ENCODE results near the gene HELZ. TPM values are rescaled to one million over a fixed set of nuclear protein-coding genes. Genes with fewer than 3 reads are reported as not detected.

Gene HELZ
- total and polyA plus RNA-seq, 2 of the 8 experiments (the other 6 are each of a cell fraction or from before 2014, with no cell fraction given): 10.0 to 48.7 TPM

- H4K8ac ChIP-seq (ENCODE audit: extremely low read depth, insufficient read depth, low read length): peak overlapping the region; percentile 25; the same call in 1 of the 2 replicates
- no peak overlapping the region for H4K91ac ChIP-seq (replicated peaks; ENCODE audit: insufficient read length, low read length)
- H2AK5ac ChIP-seq (ENCODE audit: low read depth, low read length): no peak overlapping the region
- no peak overlapping the region for H2AFZ ChIP-seq (ENCODE audit: low read length)
- H3K4ac ChIP-seq (replicated peaks; ENCODE audit: insufficient read length, low read depth, low read length): no peak overlapping the region
- no peak overlapping the region for H3K14ac ChIP-seq (ENCODE audit: insufficient read length)
- H3K18ac ChIP-seq (ENCODE audit: extremely low read depth, low read length): no peak overlapping the region
- no peak overlapping the region for H3K9ac ChIP-seq (replicated peaks in 1 of 4; ENCODE audit: extremely low read depth in 1 of 4, low read depth in 3 of 4, low read length in 3 of 4)
- no peak overlapping the region for H2BK12ac ChIP-seq (ENCODE audit: low read depth, low read length)
- H3K4me1 ChIP-seq (replicated peaks in 1 of 4; ENCODE audit: control insufficient read depth in 3 of 4, insufficient read depth in 4 of 4, low read length in 3 of 4): no peaks in the 10 kb centered on the region
- no peak overlapping the region for H4K5ac ChIP-seq (ENCODE audit: insufficient read length, low read depth, low read length)
- H4K20me1 ChIP-seq (replicated peaks in 1 of 2; ENCODE audit: control insufficient read depth in 1 of 2, insufficient read depth in 2 of 2, low read length in 2 of 2): peaks cover 0 to 5% of the 10 kb centered on the region in 2 experiments
- DNase-seq (ENCODE audit: low read depth in 1 of 2, low spot score in 2 of 2) (no peak), FAIRE-seq (no peak)
- H2BK15ac ChIP-seq (ENCODE audit: low read length): no peak overlapping the region
- TF ChIP-seq JUND (IDR thresholded peaks at IDR 0.05; ENCODE audit: low read length) (no peak), TAF1 (IDR thresholded peaks at IDR 0.05; ENCODE audit: low read depth, low read length) (no peak), GTF2F1 (IDR thresholded peaks at IDR 0.05; ENCODE audit: borderline replicate concordance, low read depth, low read length) (no peak), CBX8 (IDR thresholded peaks at IDR 0.05; ENCODE audit: borderline replicate concordance, low read depth, low read length) (no peak), E2F6 (IDR thresholded peaks at IDR 0.05) (no peak), BCL11A (IDR thresholded peaks at IDR 0.05; ENCODE audit: low read depth in 2 of 2, low read length in 2 of 2) (no peak), CTBP2 (IDR thresholded peaks at IDR 0.05; ENCODE audit: borderline replicate concordance, insufficient read depth, insufficient read length, low read length) (no peak), EZH2 (IDR thresholded peaks at IDR 0.05; ENCODE audit: low read depth, low read length, severe bottlenecking) (no peak), CBX5 (IDR thresholded peaks at IDR 0.05; ENCODE audit: low read depth, low read length) (no peak), TCF12 (IDR thresholded peaks at IDR 0.05; ENCODE audit: low read depth, low read length) (no peak), KDM5A (IDR thresholded peaks at IDR 0.05; ENCODE audit: low read length) (no peak)
- no peak overlapping the region for H3K23ac ChIP-seq (ENCODE audit: insufficient read length)
- POLR2A ChIA-PET (ENCODE audit: partially characterized antibody): interaction anchor here (1.0 to 1.6 kb wide), 4 partner anchors 9 to 17 kb away, joined by 3 to 4 read pairs (median 3); no protein-coding TSS in a partner anchor
- no peak overlapping the region for H3K27ac ChIP-seq (ENCODE audit: low read depth, low read length)
- no peaks in the 10 kb centered on the region for H3K27me3 ChIP-seq (replicated peaks in 1 of 4; ENCODE audit: control insufficient read depth in 3 of 4, extremely low read depth in 1 of 4, insufficient read depth in 3 of 4, low read length in 3 of 4)
- CTCF ChIA-PET (ENCODE audit: partially characterized antibody): interaction anchor here (0.9 to 2.6 kb wide), 4 partner anchors 10 to 87 kb away, joined by 3 to 10 read pairs (median 4); no protein-coding TSS in a partner anchor
- no peak overlapping the region for H3K4me3 ChIP-seq (ENCODE audit: extremely low read depth in 1 of 4, insufficient read depth in 2 of 4, low read depth in 3 of 4, low read length in 4 of 4)
- no peak overlapping the region for H3K4me2 ChIP-seq (ENCODE audit: insufficient read depth in 1 of 2, low read depth in 2 of 2, low read length in 2 of 2)
- 93% methylated on average over 21 of the region's 21 CpGs; no CpG with 5 or more reads in 1 of the 2 experiments for WGBS, 2 experiments (ENCODE audit: extremely low coverage in 1 of 2, insufficient coverage in 1 of 2, insufficient read length in 1 of 2, insufficient replicate concordance in 2 of 2, low coverage in 1 of 2, low lambda C conversion rate in 2 of 2, missing lambda C conversion rate in 1 of 2)
- no peaks in the 10 kb centered on the region for H3K9me3 ChIP-seq (ENCODE audit: insufficient read depth in 2 of 2, low read depth in 1 of 2, low read length in 1 of 2)
- H2BK120ac ChIP-seq (replicated peaks; ENCODE audit: low read depth, low read length): no peak overlapping the region
- no peaks in the 10 kb centered on the region; the same call in 1 of the 2 replicates for H3K79me1 ChIP-seq (ENCODE audit: low read depth, low read length)
- H3K79me2 ChIP-seq (ENCODE audit: control insufficient read depth in 1 of 2, insufficient read depth in 2 of 2, low read length in 2 of 2): no peaks in the 10 kb centered on the region
- H2BK5ac ChIP-seq (ENCODE audit: low read depth, low read length): no peak overlapping the region
- H3K36me3 ChIP-seq (ENCODE audit: control insufficient read depth in 2 of 4, insufficient read depth in 4 of 4, low read length in 3 of 4): no peaks in the 10 kb centered on the region
- peaks cover 9% of the 10 kb centered on the region; the same call in 1 of the 2 replicates for H3K23me2 ChIP-seq (ENCODE audit: low read depth, low read length)
- no peak overlapping the region for H3K56ac ChIP-seq (replicated peaks; ENCODE audit: insufficient read length, low read depth, low read length)
- H2BK20ac ChIP-seq (ENCODE audit: low read length): no peak overlapping the region
These were observed 214.4 kb downstream of the HELZ start for GRCh38 chr17:67030641-67031040.
